Measurements from ENCODE around the gene GPN2. TPM values are rescaled to one million over a fixed set of nuclear protein-coding genes. Genes with fewer than 3 reads are reported as not detected.
"Not testable (repeated sequence)": the region's sequence is repeated elsewhere in the genome, so short reads cannot be mapped to it uniquely, and the experiment has no call there.

GPN2 gene
- total RNA-seq, 8 experiments from 2014 or later = 11.5 to 39.5 (median 15.8) TPM

GRCh38 chr1:26894263-26894662 is 4.2 kb upstream of the GPN2 start:
- in situ Hi-C loops (cut with MboI; ENCODE audit: low pct_unique_long_range_greater_than_20kb in 2 of 9, low sequenced_read_pairs in 9 of 9, unreplicated experiment in 9 of 9) = no loop called here
- WGBS, 10 experiments = 81 to 100% (median 93%) methylated on average over 1 to 13 of the region's 13 CpGs; no CpG with 5 or more reads in 1 of the 10 experiments
- peaks cover 11 to 12% of the 10 kb centered on the region in 2 donors for H3K4me1 ChIP-seq (replicated peaks in 1 of 2)
- no peak for ATAC-seq (replicated peaks in 6 of 8)
- H3K27ac ChIP-seq = no peak overlapping the region
- H3K4me3 ChIP-seq = no peak overlapping the region

GRCh38 chr1:26890467-26890796 is 349 bp upstream of the GPN2 start:
- 0 to 23% (median 7%) methylated on average over 3 to 10 of the region's 12 CpGs; no CpG with 5 or more reads in 5 of the 10 experiments for WGBS, 10 experiments
- peak overlapping the region; percentile 63 to 97 (median 84) for H3K4me3 ChIP-seq
- in situ Hi-C loops (cut with MboI; ENCODE audit: low pct_unique_long_range_greater_than_20kb in 2 of 9, low sequenced_read_pairs in 9 of 9, unreplicated experiment in 9 of 9) = no loop called here
- H3K4me1 ChIP-seq (replicated peaks in 1 of 2) = peaks cover 11 to 12% of the 10 kb centered on the region in 2 donors
- H3K27ac ChIP-seq = peak overlapping the region; percentile 67 to 88
- peak; percentile 41 to 58 (median 51) for ATAC-seq (replicated peaks in 6 of 8)

GRCh38 chr1:26888231-26888630 is 1.9 kb downstream of the GPN2 start:
- no peak overlapping the region for H3K27ac ChIP-seq

GRCh38 chr1:26887125-26887524 is 3.0 kb downstream of the GPN2 start:
- Histone ChIP-seq H3K4me1 (replicated peaks in 1 of 2) (peaks cover 11 to 12% of the 10 kb centered on the region in 2 donors), H3K27ac (no peak overlapping the region), H3K4me3 (no peak overlapping the region)
- 71 to 100% (median 100%) methylated on average over 1 of the region's 1 CpG; no CpG with 5 or more reads in 5 of the 10 experiments for WGBS, 10 experiments
- no peak for ATAC-seq (replicated peaks in 6 of 8)
- in situ Hi-C loops (cut with MboI; ENCODE audit: low pct_unique_long_range_greater_than_20kb in 2 of 9, low sequenced_read_pairs in 9 of 9, unreplicated experiment in 9 of 9) = no loop called here

More at GRCh38 chr1:26888231-26888630, 1.9 kb downstream of the GPN2 start:
- Histone ChIP-seq H3K4me3 (no peak overlapping the region), H3K4me1 (replicated peaks in 1 of 2) (peaks cover 11 to 12% of the 10 kb centered on the region in 2 donors)
- in situ Hi-C loops (cut with MboI; ENCODE audit: low pct_unique_long_range_greater_than_20kb in 2 of 9, low sequenced_read_pairs in 9 of 9, unreplicated experiment in 9 of 9) = no loop called here
- WGBS, 10 experiments = 57 to 100% (median 100%) methylated on average over 1 of the region's 1 CpG; no CpG with 5 or more reads in 5 of the 10 experiments
- ATAC-seq (replicated peaks in 6 of 8) = no peak

GRCh38 chr1:26882696-26883463 is 7.2 kb downstream of the GPN2 start:
- in situ Hi-C loops (cut with MboI; ENCODE audit: low pct_unique_long_range_greater_than_20kb in 2 of 9, low sequenced_read_pairs in 9 of 9, unreplicated experiment in 9 of 9) = no loop called here
- Histone ChIP-seq H3K4me3 (no peak overlapping the region), H3K4me1 (replicated peaks in 1 of 2) (no peaks in the 10 kb centered on the region), H3K27ac (no peak overlapping the region)
- ATAC-seq (replicated peaks in 6 of 8) = peak in 1 of 8 experiments; percentile 45
- 42 to 100% (median 89%) methylated on average over 2 to 5 of the region's 5 CpGs; no CpG with 5 or more reads in 1 of the 10 experiments for WGBS, 10 experiments

DNA sequence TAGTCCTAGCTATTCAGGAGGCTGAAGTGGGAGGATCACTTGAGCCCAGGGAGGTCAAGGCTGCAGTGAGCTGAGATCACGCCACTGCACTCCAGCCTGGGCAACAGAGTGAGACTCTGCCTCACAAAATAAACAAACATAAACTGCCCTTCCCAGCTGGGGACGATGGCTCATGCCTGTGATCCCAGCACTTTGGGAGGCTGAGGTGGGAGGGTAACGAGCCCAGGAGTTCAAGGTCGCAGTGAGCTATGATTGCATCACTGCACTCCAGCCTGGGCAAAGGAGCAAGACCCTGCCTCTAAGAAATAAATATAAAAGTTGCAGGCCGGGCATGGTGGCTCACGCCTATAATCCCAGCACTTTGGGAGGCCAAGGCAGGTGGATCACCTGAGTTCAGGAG is 8.5 kb downstream of the GPN2 start:
- in situ Hi-C loops (cut with MboI; ENCODE audit: low pct_unique_long_range_greater_than_20kb in 2 of 9, low sequenced_read_pairs in 9 of 9, unreplicated experiment in 9 of 9); H3K4me1 ChIP-seq (replicated peaks in 1 of 2); ATAC-seq (replicated peaks in 6 of 8); H3K27ac ChIP-seq; H3K4me3 ChIP-seq: not testable (repeated sequence)
- WGBS, 10 experiments = 60 to 100% (median 89%) methylated on average over 1 to 6 of the region's 6 CpGs; no CpG with 5 or more reads in 1 of the 10 experiments

GRCh38 chr1:26879793-26880192 is 10.3 kb downstream of the GPN2 start:
- Histone ChIP-seq H3K4me3 (no peak overlapping the region), H3K4me1 (replicated peaks in 1 of 2) (no peaks in the 10 kb centered on the region), H3K27ac (no peak overlapping the region)
- WGBS, 10 experiments = 83 to 100% (median 90%) methylated on average over 1 to 4 of the region's 4 CpGs; no CpG with 5 or more reads in 3 of the 10 experiments
- ATAC-seq (replicated peaks in 6 of 8) = peak in 1 of 8 experiments; percentile 7
- in situ Hi-C loops (cut with MboI; ENCODE audit: low pct_unique_long_range_greater_than_20kb in 2 of 9, low sequenced_read_pairs in 9 of 9, unreplicated experiment in 9 of 9) = no loop called here

GRCh38 chr1:26877326-26877725 is 12.8 kb downstream of the GPN2 start:
- no peak overlapping the region for H3K27ac ChIP-seq
- H3K4me3 ChIP-seq = no peak overlapping the region
- H3K4me1 ChIP-seq (replicated peaks in 1 of 2) = no peaks in the 10 kb centered on the region
- in situ Hi-C loops (cut with MboI; ENCODE audit: low pct_unique_long_range_greater_than_20kb in 2 of 9, low sequenced_read_pairs in 9 of 9, unreplicated experiment in 9 of 9) = no loop called here
- 0 to 100% (median 82%) methylated on average over 1 to 2 of the region's 2 CpGs; no CpG with 5 or more reads in 2 of the 10 experiments for WGBS, 10 experiments
- no peak for ATAC-seq (replicated peaks in 6 of 8)

- Histone ChIP-seq H3K4me3 (no peak overlapping the region), H3K4me1 (replicated peaks in 1 of 2) (no peaks in the 10 kb centered on the region), H3K27ac (no peak overlapping the region)
- 55 to 86% (median 72%) methylated on average over 1 to 4 of the region's 4 CpGs; no CpG with 5 or more reads in 2 of the 10 experiments for WGBS, 10 experiments
- ATAC-seq (replicated peaks in 6 of 8) = no peak
- in situ Hi-C loops (cut with MboI; ENCODE audit: low pct_unique_long_range_greater_than_20kb in 2 of 9, low sequenced_read_pairs in 9 of 9, unreplicated experiment in 9 of 9) = no loop called here
Observed at GRCh38 chr1:26874896-26875295, 15.2 kb downstream of the GPN2 start.

- H3K27ac ChIP-seq; ATAC-seq (replicated peaks in 6 of 8); in situ Hi-C loops (cut with MboI; ENCODE audit: low pct_unique_long_range_greater_than_20kb in 2 of 9, low sequenced_read_pairs in 9 of 9, unreplicated experiment in 9 of 9); H3K4me1 ChIP-seq (replicated peaks in 1 of 2); H3K4me3 ChIP-seq: not testable (repeated sequence)
- WGBS, 10 experiments = 14 to 95% (median 67%) methylated on average over 1 to 2 of the region's 2 CpGs; no CpG with 5 or more reads in 3 of the 10 experiments
Observed at GRCh38 chr1:26873097-26873496, 17.0 kb downstream of the GPN2 start.

DNA sequence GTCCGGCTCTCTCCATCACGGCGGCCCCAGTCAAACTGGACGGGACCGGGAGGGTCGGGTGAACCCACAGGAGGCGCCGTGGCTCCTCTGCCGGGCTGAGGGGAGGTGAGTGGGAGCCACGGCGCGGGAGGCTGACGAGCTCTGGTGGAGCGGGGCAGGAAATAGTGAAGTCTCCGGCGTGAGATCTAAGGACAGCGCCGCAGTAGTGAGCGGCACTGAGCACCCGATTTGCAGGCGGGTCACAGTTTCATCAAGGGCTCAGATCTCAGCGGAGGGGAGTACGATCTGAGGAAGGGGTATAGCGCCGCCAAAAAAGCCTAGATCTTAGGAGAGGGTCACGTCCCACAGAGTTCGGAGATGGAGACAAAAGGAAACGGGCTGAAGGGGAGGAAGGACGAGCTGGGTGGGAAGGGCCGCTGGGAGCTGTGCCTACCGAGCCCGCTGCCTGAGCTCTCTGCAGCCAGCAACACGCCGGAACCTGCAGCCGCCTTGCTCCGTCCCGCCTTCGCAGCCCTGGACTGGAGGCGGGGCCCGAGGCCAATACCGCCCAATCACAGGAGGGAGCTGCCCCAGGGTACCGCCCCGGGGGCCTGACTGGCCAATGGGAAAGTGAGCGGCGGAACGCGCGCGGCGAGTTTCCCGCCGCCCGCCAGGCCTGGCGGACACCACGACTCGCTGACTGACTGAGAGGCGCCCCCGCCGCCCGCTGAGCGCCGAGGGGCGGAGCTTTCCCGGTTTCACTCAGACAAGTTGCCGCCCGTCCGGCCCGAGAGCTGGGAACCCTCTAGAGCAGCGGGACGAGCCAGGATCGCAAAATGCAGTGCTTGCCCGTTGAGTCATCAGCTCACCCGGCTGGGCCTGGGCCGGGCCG is 25.2 kb downstream of the GPN2 start:
- Histone ChIP-seq H3K4me3 (peak overlapping the region; percentile 37 to 49 (median 49)), H3K4me1 (replicated peaks in 1 of 2) (peaks cover 0 to 6% of the 10 kb centered on the region in 2 donors), H3K27ac (peak overlapping the region in 1 of 2 donors; percentile 14)
- peak; percentile 88 to 98 (median 96) for ATAC-seq (replicated peaks in 6 of 8)
- in situ Hi-C loops (cut with MboI; ENCODE audit: low pct_unique_long_range_greater_than_20kb in 2 of 9, low sequenced_read_pairs in 9 of 9, unreplicated experiment in 9 of 9) = no loop called here
- WGBS, 10 experiments = 1 to 2% (median 2%) methylated on average over 11 to 36 of the region's 75 CpGs; no CpG with 5 or more reads in 5 of the 10 experiments

GRCh38 chr1:26863685-26864077 is 26.4 kb downstream of the GPN2 start:
- in situ Hi-C loops (cut with MboI; ENCODE audit: low pct_unique_long_range_greater_than_20kb in 2 of 9, low sequenced_read_pairs in 9 of 9, unreplicated experiment in 9 of 9) = no loop called here
- no peak for ATAC-seq (replicated peaks in 6 of 8)
- peaks cover 0 to 6% of the 10 kb centered on the region in 2 donors for H3K4me1 ChIP-seq (replicated peaks in 1 of 2)
- no peak overlapping the region for H3K4me3 ChIP-seq
- 94 to 98% methylated on average over 8 to 9 of the region's 20 CpGs; no CpG with 5 or more reads in 8 of the 10 experiments for WGBS, 10 experiments
- no peak overlapping the region for H3K27ac ChIP-seq

All from motor neuron (in vitro differentiated cells).